NK-92 (cell line): Measurements from ENCODE around the gene PALM2AKAP2.

Experiments
- DNase-seq: peaks from one replicate; lab custom pipeline; 2025; ENCODE audit not compliant: unreplicated experiment; lab: John Stamatoyannopoulos, UW

The PALM2AKAP2 gene

GRCh38 chr9:109771796-109772531, 8.0 kb upstream of the PALM2AKAP2 start:
- no peak for DNase-seq

GRCh38 chr9:109775516-109775915, 4.5 kb upstream of the PALM2AKAP2 start:
- no peak for DNase-seq

- DNase-seq = no peak
These were observed 3.6 kb upstream of the PALM2AKAP2 start for GRCh38 chr9:109776391-109776790.

GRCh38 chr9:109780453-109781033, 545 bp downstream of the PALM2AKAP2 start:
- DNase-seq = no peak

GRCh38 chr9:109781086-109781485, 1.1 kb downstream of the PALM2AKAP2 start:
- DNase-seq = no peak

- no peak for DNase-seq
These were observed 1.7 kb downstream of the PALM2AKAP2 start for GRCh38 chr9:109781541-109782197.

- DNase-seq = no peak
These were observed 7.7 kb downstream of the PALM2AKAP2 start for GRCh38 chr9:109787735-109788134.

GRCh38 chr9:109789556-109789955, 9.6 kb downstream of the PALM2AKAP2 start:
- DNase-seq = no peak

GRCh38 chr9:109789971-109790370, 10.0 kb downstream of the PALM2AKAP2 start:
- no peak for DNase-seq

GRCh38 chr9:109791003-109791677, 11.1 kb downstream of the PALM2AKAP2 start:
- no peak for DNase-seq

GRCh38 chr9:109791747-109792146, 11.7 kb downstream of the PALM2AKAP2 start:
- no peak for DNase-seq

GRCh38 chr9:109792951-109793546, 13.1 kb downstream of the PALM2AKAP2 start:
- DNase-seq = no peak

GRCh38 chr9:109793921-109794320, 13.9 kb downstream of the PALM2AKAP2 start:
- no peak for DNase-seq

- DNase-seq = no peak
These were observed 14.5 kb downstream of the PALM2AKAP2 start for GRCh38 chr9:109794361-109795012.

GRCh38 chr9:109795613-109796012, 15.6 kb downstream of the PALM2AKAP2 start:
- no peak for DNase-seq

- no peak for DNase-seq
These were observed 16.1 kb downstream of the PALM2AKAP2 start for GRCh38 chr9:109796078-109796477.

GRCh38 chr9:109797006-109797405, 17.0 kb downstream of the PALM2AKAP2 start:
- no peak for DNase-seq

- DNase-seq = no peak
These were observed 17.5 kb downstream of the PALM2AKAP2 start for GRCh38 chr9:109797509-109797908.

- no peak for DNase-seq
These were observed 19.1 kb downstream of the PALM2AKAP2 start for GRCh38 chr9:109799141-109799540.

- DNase-seq = no peak
These were observed 19.8 kb downstream of the PALM2AKAP2 start for GRCh38 chr9:109799792-109800191.

- no peak for DNase-seq
These were observed 21.5 kb downstream of the PALM2AKAP2 start for GRCh38 chr9:109801484-109801883.
